OCI-LY1 (cell line): ENCODE measurements around the gene PFKP.

Experiments used
- H2AFZ ChIP-seq: fragments of 200-600 bp; sonication (generic), shearing (Covaris generic); 2 replicates; pipeline ENCODE4 v1.6.0; 2014; ENCODE audit warnings: antibody characterized with exemption, mild to moderate bottlenecking, low read length
- H3F3A ChIP-seq: fragments of 200-600 bp; sonication (generic), shearing (Covaris generic); 2 replicates; pipeline ENCODE4 v1.6.0; 2014; ENCODE audit warnings: mild to moderate bottlenecking, antibody characterized with exemption, low read length, moderate library complexity; ENCODE audit not compliant: insufficient read depth
- H3K27ac ChIP-seq: fragments of 200-600 bp; sonication (generic); 2 replicates; pipeline ENCODE4 v1.5.1; 2014; ENCODE audit warnings: low read length, mixed run types, mild to moderate bottlenecking, low read depth; ENCODE audit not compliant: poor library complexity, severe bottlenecking
- H3K27me3 ChIP-seq: fragments of 200-600 bp; sonication (generic); 2 replicates; pipeline ENCODE4 v1.6.0; 2014; ENCODE audit warnings: antibody characterized with exemption, mild to moderate bottlenecking, low read length, moderate library complexity; ENCODE audit not compliant: insufficient read depth
- H3K36me3 ChIP-seq: fragments of 200-600 bp; sonication (generic); 2 replicates; pipeline ENCODE4 v1.6.1; 2014; ENCODE audit warnings: mild to moderate bottlenecking, antibody characterized with exemption, low read length, moderate library complexity, mixed read lengths; ENCODE audit not compliant: insufficient read depth
- H3K4me1 ChIP-seq: fragments of 200-600 bp; sonication (generic); 2 replicates; pipeline ENCODE4 v1.5.1; 2014; ENCODE audit warnings: mild to moderate bottlenecking, low read length, moderate library complexity; ENCODE audit not compliant: insufficient read depth, severe bottlenecking
- H3K4me2 ChIP-seq: fragments of 200-600 bp; sonication (generic), shearing (Covaris generic); 2 replicates; pipeline ENCODE4 v1.6.1; 2014; ENCODE audit warnings: low read length
- H3K4me3 ChIP-seq: fragments of 200-600 bp; sonication (generic); 2 replicates; pipeline ENCODE4 v1.5.1; 2014; ENCODE audit warnings: low read length, low read depth, mild to moderate bottlenecking, mixed read lengths; ENCODE audit not compliant: poor library complexity, severe bottlenecking
- H3K79me2 ChIP-seq: fragments of 200-600 bp; shearing (Covaris generic); 2 replicates; pipeline ENCODE4 v1.6.1; 2016; ENCODE audit warnings: mixed run types, low read length, mixed read lengths; ENCODE audit not compliant: insufficient read depth
- H3K9ac ChIP-seq: fragments of 200-600 bp; sonication (generic), shearing (Covaris generic); 2 replicates; pipeline ENCODE4 v1.6.1; 2014; ENCODE audit warnings: mild to moderate bottlenecking, low read length, mixed read lengths
- H3K9me2 ChIP-seq: fragments of 200-600 bp; sonication (generic), shearing (Covaris generic); 2 replicates; pipeline ENCODE4 v1.6.1; 2014; ENCODE audit warnings: low read depth, mild to moderate bottlenecking, low read length, mixed read lengths
- H3K9me3 ChIP-seq: fragments of 200-600 bp; shearing (Covaris generic); 2 replicates; pipeline ENCODE4 v1.6.1; 2014; ENCODE audit warnings: low read length, mixed read lengths
- H4K20me1 ChIP-seq: fragments of 200-600 bp; sonication (generic), shearing (Covaris generic); 2 replicates; pipeline ENCODE4 v1.6.0; 2016; ENCODE audit warnings: mild to moderate bottlenecking, low read length; ENCODE audit not compliant: insufficient read depth
- EZH2 ChIP-seq: fragments of 200-600 bp; sonication (generic), shearing (Covaris generic); IDR thresholded peaks from 2 replicates; pipeline ENCODE4 v1.8.0; 2017; ENCODE audit warnings: borderline replicate concordance, mixed run types, mild to moderate bottlenecking, antibody characterized with exemption, low read length, moderate library complexity, mixed read lengths
- TF ChIP-seq, protein P1 (sequence below): fragments of 200-600 bp; sonication (generic), shearing (Covaris generic); IDR thresholded peaks from 2 replicates; pipeline ENCODE4 v1.5.1; 2017; ENCODE audit warnings: mild to moderate bottlenecking, antibody characterized with exemption, low read length, moderate library complexity, mixed read lengths

The PFKP gene

GRCh38 chr10:3159152-3159551 lies 91.8 kb downstream of the PFKP start:
- H3K4me1 ChIP-seq, result no peaks in the 10 kb centered on the region
- no peaks in the 10 kb centered on the region for H3F3A ChIP-seq
- no peak overlapping the region for H3K27ac ChIP-seq
- H3K9ac ChIP-seq, result no peak overlapping the region
- no peak overlapping the region for H3K4me2 ChIP-seq
- no peak overlapping the region for H3K4me3 ChIP-seq
- H3K36me3 ChIP-seq, result peaks cover 81% of the 10 kb centered on the region
- TF ChIP-seq, protein P1, sequence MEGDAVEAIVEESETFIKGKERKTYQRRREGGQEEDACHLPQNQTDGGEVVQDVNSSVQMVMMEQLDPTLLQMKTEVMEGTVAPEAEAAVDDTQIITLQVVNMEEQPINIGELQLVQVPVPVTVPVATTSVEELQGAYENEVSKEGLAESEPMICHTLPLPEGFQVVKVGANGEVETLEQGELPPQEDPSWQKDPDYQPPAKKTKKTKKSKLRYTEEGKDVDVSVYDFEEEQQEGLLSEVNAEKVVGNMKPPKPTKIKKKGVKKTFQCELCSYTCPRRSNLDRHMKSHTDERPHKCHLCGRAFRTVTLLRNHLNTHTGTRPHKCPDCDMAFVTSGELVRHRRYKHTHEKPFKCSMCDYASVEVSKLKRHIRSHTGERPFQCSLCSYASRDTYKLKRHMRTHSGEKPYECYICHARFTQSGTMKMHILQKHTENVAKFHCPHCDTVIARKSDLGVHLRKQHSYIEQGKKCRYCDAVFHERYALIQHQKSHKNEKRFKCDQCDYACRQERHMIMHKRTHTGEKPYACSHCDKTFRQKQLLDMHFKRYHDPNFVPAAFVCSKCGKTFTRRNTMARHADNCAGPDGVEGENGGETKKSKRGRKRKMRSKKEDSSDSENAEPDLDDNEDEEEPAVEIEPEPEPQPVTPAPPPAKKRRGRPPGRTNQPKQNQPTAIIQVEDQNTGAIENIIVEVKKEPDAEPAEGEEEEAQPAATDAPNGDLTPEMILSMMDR, result no peak
- TF ChIP-seq EZH2, result no peak
- no peak overlapping the region for H2AFZ ChIP-seq
- no peaks in the 10 kb centered on the region for H4K20me1 ChIP-seq
- no peaks in the 10 kb centered on the region for H3K27me3 ChIP-seq
- no peaks in the 10 kb centered on the region for H3K79me2 ChIP-seq
- no peaks in the 10 kb centered on the region for H3K9me2 ChIP-seq
- no peaks in the 10 kb centered on the region for H3K9me3 ChIP-seq

- Histone ChIP-seq H3K4me1 (no peaks in the 10 kb centered on the region), H2AFZ (no peak overlapping the region), H3K36me3 (peaks cover 78% of the 10 kb centered on the region), H3K27me3 (no peaks in the 10 kb centered on the region), H3K79me2 (no peaks in the 10 kb centered on the region), H4K20me1 (no peaks in the 10 kb centered on the region), H3K27ac (no peak overlapping the region), H3K9me3 (no peaks in the 10 kb centered on the region), H3K9me2 (no peaks in the 10 kb centered on the region), H3K4me3 (no peak overlapping the region), H3F3A (no peaks in the 10 kb centered on the region), H3K9ac (no peak overlapping the region), H3K4me2 (no peak overlapping the region)
- no peak for TF ChIP-seq EZH2
- TF ChIP-seq, protein P1, result no peak; the same call in 1 of the 2 replicates
These were observed 95.2 kb downstream of the PFKP start for GRCh38 chr10:3162533-3162932.

- no peaks in the 10 kb centered on the region for H4K20me1 ChIP-seq
- no peak overlapping the region for H2AFZ ChIP-seq
- peaks cover 78% of the 10 kb centered on the region for H3K36me3 ChIP-seq
- H3K79me2 ChIP-seq, result no peaks in the 10 kb centered on the region
- TF ChIP-seq EZH2, result no peak
- TF ChIP-seq, protein P1, result no peak
- no peaks in the 10 kb centered on the region for H3K4me1 ChIP-seq
- no peak overlapping the region for H3K4me2 ChIP-seq
- no peaks in the 10 kb centered on the region for H3K27me3 ChIP-seq
- H3K9me2 ChIP-seq, result no peaks in the 10 kb centered on the region
- no peak overlapping the region for H3K27ac ChIP-seq
- no peak overlapping the region for H3K4me3 ChIP-seq
- H3F3A ChIP-seq, result no peaks in the 10 kb centered on the region
- H3K9me3 ChIP-seq, result no peaks in the 10 kb centered on the region
- no peak overlapping the region for H3K9ac ChIP-seq
These were observed 96.5 kb downstream of the PFKP start for GRCh38 chr10:3163879-3164278.
